Stimulated activated CD4-positive, alpha-beta T cell treated with anti-CD3 and anti-CD28 coated beads, TNF-alpha, amount 100 ng/mL, for 48 hours (primary cell): ENCODE data around the gene ARHGAP29.

ENCODE experiments used
- DNase-seq, 3 donors: peaks; one replicate each; pipeline ENCODE4 v3.0.0-alpha.2; 2020; ENCODE audit warnings: low read depth in 3 of 3

The ARHGAP29 gene

GRCh38 chr1:94259635-94260289 is 22.4 kb upstream of the ARHGAP29 start:
- DNase-seq: no peak

GRCh38 chr1:94258873-94259331 is 21.5 kb upstream of the ARHGAP29 start:
- no peak for DNase-seq

- no peak for DNase-seq
Observed at GRCh38 chr1:94257444-94257843, 20.1 kb upstream of the ARHGAP29 start.

GRCh38 chr1:94255476-94255875 is 18.1 kb upstream of the ARHGAP29 start:
- DNase-seq: no peak

- no peak for DNase-seq
Observed at GRCh38 chr1:94254073-94254810, 16.9 kb upstream of the ARHGAP29 start.

GRCh38 chr1:94253456-94254017 is 16.2 kb upstream of the ARHGAP29 start:
- no peak for DNase-seq

GRCh38 chr1:94250341-94250740 is 13.0 kb upstream of the ARHGAP29 start:
- no peak for DNase-seq

GRCh38 chr1:94248956-94249688 is 11.7 kb upstream of the ARHGAP29 start:
- no peak for DNase-seq

- DNase-seq: peak in 1 of 3 donors; percentile 24
Observed at GRCh38 chr1:94247138-94248094, 10.0 kb upstream of the ARHGAP29 start.

- DNase-seq: no peak
Observed at GRCh38 chr1:94246692-94247137, 9.3 kb upstream of the ARHGAP29 start.

- no peak for DNase-seq
Observed at GRCh38 chr1:94245747-94246438, 8.5 kb upstream of the ARHGAP29 start.

GRCh38 chr1:94244816-94245215 is 7.4 kb upstream of the ARHGAP29 start:
- DNase-seq: no peak

GRCh38 chr1:94243665-94244064 is 6.3 kb upstream of the ARHGAP29 start:
- no peak for DNase-seq

GRCh38 chr1:94240822-94241221 is 3.4 kb upstream of the ARHGAP29 start:
- DNase-seq: no peak

GRCh38 chr1:94239796-94240195 is 2.4 kb upstream of the ARHGAP29 start:
- DNase-seq: no peak

GRCh38 chr1:94239051-94239450 is 1.7 kb upstream of the ARHGAP29 start:
- no peak for DNase-seq

GRCh38 chr1:94236630-94237290 is 624 bp downstream of the ARHGAP29 start:
- DNase-seq: no peak

- DNase-seq: no peak
Observed at GRCh38 chr1:94236013-94236491, 1.3 kb downstream of the ARHGAP29 start.

GRCh38 chr1:94235189-94236012 is 2.0 kb downstream of the ARHGAP29 start:
- DNase-seq: no peak
